ENCODE results near the gene TBC1D22B. TPM values are rescaled to one million over a fixed set of nuclear protein-coding genes. Genes with fewer than 3 reads are reported as not detected.

Gene TBC1D22B
- total and polyA plus RNA-seq, 2 of the 13 experiments (the other 11 are each of a cell fraction or from before 2014, with no cell fraction given) = 9.7 to 12.9 TPM

GRCh38 chr6:37222992-37223391, 34.6 kb upstream of the TBC1D22B start:
- Histone ChIP-seq H4K20me1 (ENCODE audit: insufficient read depth, low read length) (no peaks in the 10 kb centered on the region), H3K4me3 (replicated peaks in 1 of 3; ENCODE audit: insufficient read depth in 1 of 3, low read depth in 2 of 3, low read length in 3 of 3) (peak overlapping the region; percentile 57 to 80 (median 63); a peak in 5 of 6 replicates), H3K36me3 (replicated peaks in 1 of 2; ENCODE audit: control insufficient read depth in 1 of 2, insufficient read depth in 2 of 2, low read length in 2 of 2) (no peaks in the 10 kb centered on the region), H3K9me3 (ENCODE audit: low read length) (no peaks in the 10 kb centered on the region), H3K79me2 (ENCODE audit: insufficient read depth, low read length) (no peaks in the 10 kb centered on the region), H3K4me2 (ENCODE audit: low read depth, low read length) (peak overlapping the region; percentile 93), H2AFZ (ENCODE audit: low read length) (peak overlapping the region; percentile 0), H3K27me3 (ENCODE audit: control insufficient read depth in 1 of 2, insufficient read depth in 2 of 2, low read length in 2 of 2) (no peaks in the 10 kb centered on the region; a peak in 1 of 5 replicates), H3K27ac (ENCODE audit: extremely low read length, insufficient read depth, low read length) (no peak overlapping the region), H3K9ac (ENCODE audit: insufficient read depth, low read depth, low read length) (no peak overlapping the region), H3K4me1 (ENCODE audit: insufficient read depth, low read length) (peaks cover 20% of the 10 kb centered on the region)
- DNase-seq (ENCODE audit: low spot score) (no peak), ATAC-seq (no peak), FAIRE-seq (no peak)
- ChIA-PET POLR2A (interaction anchor here (0.8 to 2.4 kb wide), 7 partner anchors 13 to 39 kb away, joined by 3 to 17 read pairs (median 4); partner anchors contain the start of genes TBC1D22B and TMEM217), CTCF (ENCODE audit: low intra/inter-chr PET ratio, low total read pairs) (no interaction called here)
- TF ChIP-seq NONO (IDR thresholded peaks at IDR 0.05) (no peak), NONO (CRISPR knock-in tag; conservative IDR thresholded peaks at IDR 0.05) (0 out of 2 replicates have a peak, but pooled peaks have one; percentile 12), MLX (CRISPR knock-in tag; IDR thresholded peaks at IDR 0.05) (no peak), ZNF337 (CRISPR knock-in tag; IDR thresholded peaks at IDR 0.05; ENCODE audit: borderline replicate concordance, low read depth) (no peak), DDIT3 (CRISPR knock-in tag; IDR thresholded peaks at IDR 0.05) (no peak), ZBTB40 (IDR thresholded peaks at IDR 0.05) (0 out of 2 replicates have a peak, but pooled peaks have one; percentile 5), ZBTB40 (CRISPR knock-in tag; IDR thresholded peaks at IDR 0.05) (no peak), SETDB1 (CRISPR knock-in tag; IDR thresholded peaks at IDR 0.05; ENCODE audit: borderline replicate concordance) (no peak), DMAP1 (CRISPR knock-in tag; IDR thresholded peaks at IDR 0.05) (no peak)
- in situ Hi-C loops (cut with HindIII; ENCODE audit: extremely low pct_ligation_motif_present, low pct_unique_long_range_greater_than_20kb) (no loop called here), intact Hi-C loops (cut with micrococcal nuclease; ENCODE audit: unreplicated experiment) (loop anchor here (1.0 kb wide), 1 partner anchor 34 kb away; the partner anchor contains the start of gene TBC1D22B)
- BruUV-seq (replicated peaks) = no TSS peak

Measured in HepG2 (cell line).